OCI-LY7 (cell line): ENCODE measurements around the gene ERI3. TPM values are rescaled to one million over a fixed set of nuclear protein-coding genes. Genes with fewer than 3 reads are reported as not detected.

Experiments used
- BruUV-seq: library from RNA; stranded (reverse); fragments of 400-500 nt; replicated peaks from 2 replicates; lab custom pipeline; 2021; lab: Mats Ljungman, UMichigan
- CTCF ChIA-PET: fragments of 300-600 bp; sonication (Branson Sonifier 250); formaldehyde crosslinking; loops from one replicate; lab custom pipeline; 2022; ENCODE audit warnings: antibody characterized with exemption; ENCODE audit not compliant: unreplicated experiment; lab: Charles Lee
- POLR2A ChIA-PET: fragments of 300-600 bp; sonication (Branson Sonifier 250); formaldehyde crosslinking; loops from one replicate; lab custom pipeline; 2022; ENCODE audit warnings: antibody characterized with exemption; lab: Charles Lee
- DNase-seq: peaks from one replicate; pipeline ENCODE4 v3.0.0-alpha.2; 2015; ENCODE audit warnings: low spot score
- H2AFZ ChIP-seq: fragments of 200-600 bp; sonication (generic), shearing (Covaris generic); 2 replicates; pipeline ENCODE4 v1.6.1; 2014; ENCODE audit warnings: mild to moderate bottlenecking, antibody characterized with exemption, low read length, moderate library complexity
- H3K27ac ChIP-seq: fragments of 200-600 bp; sonication (generic); 2 replicates; pipeline ENCODE4 v1.5.1; 2014; ENCODE audit warnings: mixed run types, low read depth, mild to moderate bottlenecking, moderate library complexity, low read length, inconsistent platforms; ENCODE audit not compliant: poor library complexity, severe bottlenecking
- H3K36me3 ChIP-seq: fragments of 200-600 bp; sonication (generic); 2 replicates; pipeline ENCODE4 v1.6.1; 2014; ENCODE audit warnings: mild to moderate bottlenecking, antibody characterized with exemption, low read length, moderate library complexity, mixed read lengths; ENCODE audit not compliant: insufficient read depth
- H3K4me1 ChIP-seq: fragments of 200-600 bp; sonication (generic); 2 replicates; pipeline ENCODE4 v1.5.1; 2014; ENCODE audit warnings: mild to moderate bottlenecking, low read length; ENCODE audit not compliant: insufficient read depth, poor library complexity, severe bottlenecking
- H3K4me2 ChIP-seq: fragments of 200-600 bp; sonication (generic); 2 replicates; pipeline ENCODE4 v1.6.1; 2014; ENCODE audit warnings: mild to moderate bottlenecking, low read length
- H3K4me3 ChIP-seq: fragments of 200-600 bp; sonication (generic); 2 replicates; pipeline ENCODE4 v1.5.1; 2014; ENCODE audit warnings: mild to moderate bottlenecking, low read depth, low read length; ENCODE audit not compliant: poor library complexity, severe bottlenecking
- H3K79me2 ChIP-seq: fragments of 200-600 bp; sonication (generic); 2 replicates; pipeline ENCODE4 v1.6.1; 2016; ENCODE audit warnings: low read depth, mild to moderate bottlenecking, low read length, moderate library complexity, mixed read lengths; ENCODE audit not compliant: insufficient read depth
- H3K9me2 ChIP-seq: fragments of 200-600 bp; sonication (generic); 2 replicates; pipeline ENCODE4 v1.6.1; 2016; ENCODE audit warnings: mild to moderate bottlenecking, low read length, mixed read lengths; ENCODE audit not compliant: insufficient read depth
- H3K9me3 ChIP-seq: fragments of 200-600 bp; sonication (generic); 2 replicates; pipeline ENCODE4 v1.6.1; 2014; ENCODE audit warnings: mild to moderate bottlenecking, mixed run types, low read length, mixed read lengths
- H4K20me1 ChIP-seq: fragments of 200-600 bp; sonication (generic); 2 replicates; pipeline ENCODE4 v1.6.1; 2014; ENCODE audit warnings: mild to moderate bottlenecking, antibody characterized with exemption, low read length, moderate library complexity, mixed read lengths; ENCODE audit not compliant: insufficient read depth
- EZH2phosphoT487 ChIP-seq: fragments of 200-600 bp; sonication (generic); IDR thresholded peaks from 2 replicates; pipeline ENCODE4 v1.6.1; 2018; ENCODE audit warnings: low read depth, borderline replicate concordance, mild to moderate bottlenecking, mixed run types, antibody characterized with exemption, low read length, moderate library complexity, mixed read lengths
- intact Hi-C: fragments of 100-400 bp; cut with micrococcal nuclease; formaldehyde crosslinking; loops from one replicate; pipeline ENCODE4 v1.10.0; 2022; ENCODE audit not compliant: unreplicated experiment
- total RNA-seq, 2 experiments: library from RNA; depleted of rRNA in 1 of 2; stranded (reverse); fragments of >200 nt in 1 of 2; shearing (Covaris generic) in 1 of 2; gene quantifications; 2 replicates each; pipeline ENCODE4 v1.2.3, GENCODE V29; 2014 to 2022
- TF ChIP-seq, protein P1 (sequence below): fragments of 200-600 bp; sonication (generic); conservative IDR thresholded peaks from 2 replicates; pipeline ENCODE4 v1.5.1; 2014; ENCODE audit warnings: mild to moderate bottlenecking, antibody characterized with exemption, low read length, moderate library complexity, mixed read lengths

The ERI3 gene
- total RNA-seq, 2 experiments from 2014 or later = 46.5 to 47.4 TPM

DNA sequence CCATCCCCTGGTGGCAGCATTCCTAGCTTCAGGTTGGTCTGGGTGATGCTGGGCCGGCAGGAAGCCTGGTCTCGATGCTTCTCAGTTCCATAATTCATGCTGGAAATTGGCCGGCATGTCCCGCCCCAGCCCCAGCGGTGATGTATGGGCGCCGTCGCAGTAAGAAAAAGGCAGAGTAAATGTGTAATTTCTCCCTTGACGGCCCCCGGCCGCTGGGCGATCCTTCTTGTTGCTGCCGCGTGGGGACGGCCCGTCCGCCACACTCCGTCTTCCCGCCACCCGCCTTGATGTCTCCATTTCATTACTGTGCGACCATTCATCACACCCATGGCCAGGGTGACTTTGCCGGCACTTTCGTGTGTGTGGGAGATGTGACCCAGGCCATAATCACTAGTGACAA, 133.3 kb downstream of the ERI3 start:
- ChIA-PET POLR2A (no interaction called here), CTCF (no interaction called here)
- DNase-seq = no peak
- TF ChIP-seq EZH2phosphoT487 = no peak
- TF ChIP-seq, protein P1, sequence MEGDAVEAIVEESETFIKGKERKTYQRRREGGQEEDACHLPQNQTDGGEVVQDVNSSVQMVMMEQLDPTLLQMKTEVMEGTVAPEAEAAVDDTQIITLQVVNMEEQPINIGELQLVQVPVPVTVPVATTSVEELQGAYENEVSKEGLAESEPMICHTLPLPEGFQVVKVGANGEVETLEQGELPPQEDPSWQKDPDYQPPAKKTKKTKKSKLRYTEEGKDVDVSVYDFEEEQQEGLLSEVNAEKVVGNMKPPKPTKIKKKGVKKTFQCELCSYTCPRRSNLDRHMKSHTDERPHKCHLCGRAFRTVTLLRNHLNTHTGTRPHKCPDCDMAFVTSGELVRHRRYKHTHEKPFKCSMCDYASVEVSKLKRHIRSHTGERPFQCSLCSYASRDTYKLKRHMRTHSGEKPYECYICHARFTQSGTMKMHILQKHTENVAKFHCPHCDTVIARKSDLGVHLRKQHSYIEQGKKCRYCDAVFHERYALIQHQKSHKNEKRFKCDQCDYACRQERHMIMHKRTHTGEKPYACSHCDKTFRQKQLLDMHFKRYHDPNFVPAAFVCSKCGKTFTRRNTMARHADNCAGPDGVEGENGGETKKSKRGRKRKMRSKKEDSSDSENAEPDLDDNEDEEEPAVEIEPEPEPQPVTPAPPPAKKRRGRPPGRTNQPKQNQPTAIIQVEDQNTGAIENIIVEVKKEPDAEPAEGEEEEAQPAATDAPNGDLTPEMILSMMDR = no peak
- Histone ChIP-seq H3K27ac (peak overlapping the region; percentile 75), H3K9me2 (no peaks in the 10 kb centered on the region), H3K4me1 (peaks cover 23% of the 10 kb centered on the region), H4K20me1 (no peaks in the 10 kb centered on the region), H3K79me2 (no peaks in the 10 kb centered on the region), H2AFZ (no peak overlapping the region), H3K4me3 (no peak overlapping the region), H3K9me3 (no peaks in the 10 kb centered on the region), H3K4me2 (0 out of 2 replicates have a peak overlapping the region, but pooled peaks have one; percentile 58), H3K36me3 (peaks cover 52% of the 10 kb centered on the region)
- intact Hi-C loops = no loop called here
- no TSS peak for BruUV-seq

DNA sequence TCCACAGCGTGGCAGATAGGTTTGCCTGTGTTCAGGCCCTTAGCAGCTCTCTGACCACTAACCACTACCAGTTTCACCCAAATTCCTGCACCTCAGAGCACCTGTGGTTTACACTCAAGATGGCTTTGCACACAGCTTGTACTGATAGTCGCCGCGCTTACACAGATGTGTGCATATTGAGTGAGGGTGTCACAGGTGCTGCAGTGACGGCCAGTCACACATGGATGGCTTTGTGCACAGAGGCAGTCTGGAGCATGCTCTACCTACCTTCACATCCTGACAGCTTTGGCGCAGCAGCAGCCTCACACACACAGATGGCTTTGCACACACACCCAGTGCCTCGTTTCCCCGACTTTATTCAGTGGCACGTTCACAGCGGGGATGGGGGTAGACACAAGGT, 134.3 kb downstream of the ERI3 start:
- intact Hi-C loops = no loop called here
- CTCF ChIA-PET = no interaction called here

More for the DNA sequence above, 134.3 kb downstream of the ERI3 start:
- Histone ChIP-seq H3K9me3 (no peaks in the 10 kb centered on the region), H3K36me3 (peaks cover 55% of the 10 kb centered on the region), H3K4me2 (peak overlapping the region; percentile 58), H4K20me1 (no peaks in the 10 kb centered on the region), H3K9me2 (no peaks in the 10 kb centered on the region), H2AFZ (no peak overlapping the region), H3K4me1 (peaks cover 23% of the 10 kb centered on the region), H3K79me2 (no peaks in the 10 kb centered on the region), H3K27ac (peak overlapping the region; percentile 75), H3K4me3 (peak overlapping the region; percentile 20)
- peak; percentile 85 for DNase-seq
- TF ChIP-seq, protein P1 = no peak; the same call in 1 of the 2 replicates
- TF ChIP-seq EZH2phosphoT487 = no peak
- POLR2A ChIA-PET = interaction anchor here (1.4 kb wide), 1 partner anchor 13 kb away, joined by 3 read pairs; no protein-coding TSS in a partner anchor
- no TSS peak for BruUV-seq
